Muscle layer of colon (tissue), 2 donors: Measurements from ENCODE around the gene PABPC3.

Experiments used
- H3K27ac ChIP-seq: one replicate; pipeline ENCODE4 v1.7.0; 2013; ENCODE audit warnings: low read depth, mild to moderate bottlenecking, low read length, moderate library complexity
- H3K27me3 ChIP-seq, 2 donors: one replicate each; pipeline ENCODE4 v1.7.0; 2013; ENCODE audit warnings: low read length in 2 of 2, mild to moderate bottlenecking in 2 of 2; ENCODE audit not compliant: insufficient read depth in 2 of 2, control insufficient read depth in 1 of 2
- H3K36me3 ChIP-seq: one replicate; pipeline ENCODE4 v1.7.0; 2013; ENCODE audit warnings: mild to moderate bottlenecking, low read length; ENCODE audit not compliant: insufficient read depth
- H3K4me1 ChIP-seq: one replicate; pipeline ENCODE4 v1.7.0; 2013; ENCODE audit warnings: mild to moderate bottlenecking, low read length; ENCODE audit not compliant: insufficient read depth
- H3K4me3 ChIP-seq, 2 donors: one replicate each; pipeline ENCODE4 v1.7.0; 2013; ENCODE audit warnings: low read length in 2 of 2, low read depth in 1 of 2, mild to moderate bottlenecking in 1 of 2, moderate library complexity in 1 of 2
- H3K9ac ChIP-seq: one replicate; pipeline ENCODE4 v1.7.0; 2013; ENCODE audit warnings: low read length
- H3K9me3 ChIP-seq: one replicate; pipeline ENCODE4 v1.7.0; 2013; ENCODE audit warnings: mild to moderate bottlenecking, low read length
- donor health status: abdominal sarcoma.
- donor health status: Adenocarcinoma of cecum.

The PABPC3 gene

GRCh38 chr13:25141042-25141441 lies 45.1 kb downstream of the PABPC3 start:
- H3K27ac ChIP-seq, result no peak overlapping the region
- H3K9me3 ChIP-seq, result no peaks in the 10 kb centered on the region
- H3K27me3 ChIP-seq, result no peaks in the 10 kb centered on the region
- H3K9ac ChIP-seq, result no peak overlapping the region
- H3K4me1 ChIP-seq, result no peaks in the 10 kb centered on the region
- no peak overlapping the region for H3K4me3 ChIP-seq
- H3K36me3 ChIP-seq, result no peaks in the 10 kb centered on the region

GRCh38 chr13:25143706-25144105 lies 47.8 kb downstream of the PABPC3 start:
- H3K27me3 ChIP-seq, result no peaks in the 10 kb centered on the region
- no peak overlapping the region for H3K4me3 ChIP-seq
- no peaks in the 10 kb centered on the region for H3K4me1 ChIP-seq
- H3K27ac ChIP-seq, result no peak overlapping the region
- H3K36me3 ChIP-seq, result no peaks in the 10 kb centered on the region
- H3K9me3 ChIP-seq, result no peaks in the 10 kb centered on the region
- no peak overlapping the region for H3K9ac ChIP-seq

- no peaks in the 10 kb centered on the region for H3K27me3 ChIP-seq
- no peaks in the 10 kb centered on the region for H3K36me3 ChIP-seq
- H3K4me3 ChIP-seq, result no peak overlapping the region
- H3K9me3 ChIP-seq, result no peaks in the 10 kb centered on the region
- H3K27ac ChIP-seq, result no peak overlapping the region
- no peak overlapping the region for H3K9ac ChIP-seq
- H3K4me1 ChIP-seq, result no peaks in the 10 kb centered on the region
Measured at GRCh38 chr13:25147638-25148401, 51.9 kb downstream of the PABPC3 start.

GRCh38 chr13:25148402-25148771 lies 52.5 kb downstream of the PABPC3 start:
- H3K4me3 ChIP-seq, result no peak overlapping the region
- no peak overlapping the region for H3K27ac ChIP-seq
- no peaks in the 10 kb centered on the region for H3K27me3 ChIP-seq
- no peaks in the 10 kb centered on the region for H3K9me3 ChIP-seq
- H3K36me3 ChIP-seq, result no peaks in the 10 kb centered on the region
- H3K9ac ChIP-seq, result no peak overlapping the region
- H3K4me1 ChIP-seq, result no peaks in the 10 kb centered on the region
